HG03045 (cell line): ENCODE measurements around the gene DYNLT1.
A peak's percentile ranks its signal among the peaks of the same experiment; 100 is the strongest.
"Not testable (repeated sequence)": the region's sequence is repeated elsewhere in the genome, so short reads cannot be mapped to it uniquely, and the experiment has no call there.

Experiments used
- ATAC-seq: cut with Tn5 transposase; IDR thresholded peaks from one replicate; pipeline ENCODE4 v1.9.1; 2021; ENCODE audit warnings: mild to moderate bottlenecking, moderate library complexity; ENCODE audit not compliant: unreplicated experiment

The DYNLT1 gene

GRCh38 chr6:158663625-158664165 lies 19.2 kb upstream of the DYNLT1 start:
- no peak for ATAC-seq

- ATAC-seq = no peak
These were observed 18.5 kb upstream of the DYNLT1 start for GRCh38 chr6:158662954-158663624.

- ATAC-seq = no peak
These were observed 18.0 kb upstream of the DYNLT1 start for GRCh38 chr6:158662607-158662953.

- no peak for ATAC-seq
These were observed 16.7 kb upstream of the DYNLT1 start for GRCh38 chr6:158661156-158661685.

GRCh38 chr6:158660333-158660754 lies 15.8 kb upstream of the DYNLT1 start:
- ATAC-seq = no peak

- ATAC-seq = not testable (repeated sequence)
These were observed 12.4 kb upstream of the DYNLT1 start for GRCh38 chr6:158656986-158657385.

DNA sequence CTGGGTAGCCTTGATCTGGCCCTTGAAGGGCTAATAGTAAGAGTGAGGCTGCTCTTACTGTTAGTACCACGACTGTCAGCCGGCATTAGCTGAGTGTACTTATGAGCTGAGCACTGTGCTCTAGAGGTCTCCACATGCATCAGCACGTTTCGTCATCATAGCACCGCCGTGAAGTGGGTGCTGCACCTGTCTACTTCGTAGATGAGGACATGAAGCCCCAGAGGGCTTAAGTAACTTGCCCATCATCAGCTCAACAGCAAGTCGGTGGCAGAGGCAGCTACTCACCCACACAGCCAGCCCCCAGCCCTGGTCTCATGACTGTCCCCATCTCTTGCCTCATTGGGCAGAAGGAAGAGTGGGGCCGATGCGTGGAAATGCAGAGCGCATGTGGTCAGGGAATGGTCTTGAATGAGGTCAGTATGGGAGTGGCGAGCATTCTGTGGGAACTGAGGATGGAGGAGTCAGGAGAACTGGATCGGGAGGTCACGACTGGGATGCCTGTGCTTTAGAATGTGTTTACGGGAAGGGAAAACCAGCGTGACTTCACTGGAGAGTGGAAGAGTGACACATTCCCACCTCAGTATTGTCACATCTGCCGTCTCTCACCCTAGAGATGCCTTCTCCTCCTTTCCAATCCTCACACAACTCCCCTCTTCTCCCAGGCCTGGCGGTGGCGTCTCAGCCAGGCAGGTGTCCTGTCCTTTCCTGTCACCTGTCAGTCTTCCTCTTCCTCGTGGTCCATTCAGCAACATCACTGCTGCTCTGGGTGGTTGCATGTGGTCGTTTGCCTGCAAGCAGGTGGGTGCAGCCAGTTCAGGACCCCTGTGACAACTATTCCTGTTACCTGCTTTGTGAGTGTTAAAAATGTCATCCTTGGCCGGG lies 11.3 kb upstream of the DYNLT1 start:
- ATAC-seq = no peak

DNA sequence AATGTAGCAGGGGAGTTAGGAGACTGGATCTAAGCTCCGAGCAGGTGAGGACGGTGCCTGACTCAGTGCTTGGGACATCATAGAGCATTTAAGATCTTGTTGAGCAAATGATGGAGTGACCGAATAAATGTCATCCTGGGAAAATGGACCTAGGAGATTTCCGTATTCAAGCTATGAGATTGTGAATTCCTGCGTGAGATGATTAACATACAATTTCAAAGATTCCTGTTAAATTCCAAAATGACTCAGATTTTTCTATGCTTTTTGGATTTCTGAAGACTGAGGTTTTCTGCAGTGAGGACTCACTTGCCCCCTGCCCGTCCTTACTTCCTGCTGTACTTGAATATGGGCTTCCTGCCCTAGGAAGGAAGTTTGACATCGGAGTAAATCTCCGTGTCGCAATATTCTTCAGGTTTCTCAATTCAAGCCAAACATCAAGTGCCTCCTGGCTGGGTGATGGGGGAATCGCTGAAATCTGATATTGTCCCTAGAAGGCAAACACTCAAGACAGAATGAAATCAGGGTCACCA lies 10.5 kb upstream of the DYNLT1 start:
- no peak for ATAC-seq

DNA sequence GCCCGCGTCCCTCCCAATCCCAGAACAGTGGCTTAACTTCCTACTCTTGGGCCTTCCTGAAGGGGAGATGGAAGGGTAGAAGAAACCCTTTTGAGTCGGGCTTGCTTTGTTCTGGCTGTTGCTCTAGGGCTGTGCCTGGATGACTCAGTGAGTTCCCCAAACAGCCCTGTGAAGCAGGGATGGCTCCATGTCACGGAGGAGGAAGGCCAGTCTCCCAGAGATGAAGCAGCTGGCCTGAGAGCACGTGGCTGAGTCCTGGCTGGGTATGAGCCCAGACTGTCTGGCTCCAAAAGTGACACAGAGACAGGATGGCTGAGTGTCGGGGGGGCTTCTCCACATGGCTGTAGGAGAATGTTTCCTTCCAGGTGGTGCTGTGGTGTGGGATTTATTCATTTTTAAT lies 10.0 kb upstream of the DYNLT1 start:
- no peak for ATAC-seq

- ATAC-seq = peak; percentile 57
These were observed 9.2 kb upstream of the DYNLT1 start for GRCh38 chr6:158653577-158654354.

DNA sequence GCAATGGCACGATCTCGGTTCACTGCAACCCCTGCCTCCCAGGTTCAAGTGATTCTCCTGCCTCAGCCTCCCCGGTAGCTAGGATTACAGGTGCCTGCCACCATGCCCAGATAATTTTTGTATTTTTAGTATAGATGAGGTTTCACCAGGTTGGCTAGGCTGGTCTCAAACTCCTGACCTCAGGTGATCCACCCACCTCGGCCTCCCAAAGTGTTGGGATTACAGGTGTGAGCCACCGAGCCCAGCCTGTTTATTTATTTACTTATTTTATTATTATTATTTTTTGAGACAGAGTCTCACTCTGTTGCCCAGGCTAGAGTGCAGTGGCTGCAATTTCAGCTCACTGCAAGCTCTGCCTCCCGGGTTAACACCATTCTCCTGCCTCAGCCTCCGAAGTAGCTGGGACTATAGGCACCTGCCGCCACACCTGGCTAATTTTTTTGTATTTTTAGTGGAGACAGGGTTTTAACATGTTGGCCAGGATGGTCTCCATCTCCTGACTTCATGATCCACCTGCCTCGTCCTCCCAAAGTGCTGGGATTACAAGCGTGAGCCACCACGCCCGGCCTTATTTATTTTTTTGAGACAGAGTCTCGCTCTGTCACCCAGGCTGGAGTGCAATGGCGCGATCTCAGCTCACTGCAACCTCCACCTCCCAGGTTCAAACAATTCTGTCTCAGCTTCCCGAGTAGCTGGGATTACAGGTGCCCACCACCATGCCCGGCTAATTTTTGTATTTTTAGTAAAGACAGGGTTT lies 7.6 kb upstream of the DYNLT1 start:
- ATAC-seq = not testable (repeated sequence)

DNA sequence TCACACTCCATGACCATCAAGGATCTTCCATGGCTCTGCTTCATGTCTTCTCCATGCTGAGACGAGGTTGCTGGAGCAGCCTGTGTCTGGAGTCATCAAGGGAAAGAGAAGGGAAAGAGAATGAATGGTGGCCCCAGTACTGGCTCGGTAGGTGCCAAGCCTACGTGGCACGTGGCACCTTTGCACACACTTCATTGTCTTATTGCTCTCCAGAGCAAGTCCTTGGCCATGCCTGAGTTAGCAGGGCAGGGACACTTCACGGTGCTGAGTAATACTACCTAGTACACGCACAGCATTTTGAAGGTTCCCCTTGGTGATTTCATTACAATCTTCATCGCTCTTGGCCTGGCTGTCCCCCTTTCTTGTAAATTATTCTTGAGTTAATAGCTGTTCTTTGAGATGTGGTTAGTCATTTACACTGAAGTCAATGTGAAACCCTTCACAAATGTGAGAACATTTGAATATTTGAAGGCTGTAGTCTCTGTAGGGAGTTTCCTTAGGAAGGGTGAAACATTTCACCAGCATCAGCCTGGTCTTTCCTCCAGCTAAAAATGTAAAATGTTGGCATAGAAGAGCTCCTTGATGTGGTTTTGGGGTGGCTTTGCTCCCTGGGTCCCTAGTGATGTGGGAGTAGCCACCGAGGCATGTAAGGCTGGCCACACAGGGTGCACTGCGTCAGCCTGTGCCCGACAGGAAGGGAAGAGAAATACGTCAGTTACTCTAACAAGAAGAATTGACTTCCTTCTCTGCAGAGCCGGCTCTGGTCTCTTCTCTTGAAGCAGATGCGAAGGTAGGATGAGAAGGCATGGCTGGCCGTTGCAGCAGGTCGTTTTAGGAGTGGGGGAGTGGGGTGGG lies 5.0 kb upstream of the DYNLT1 start, which contains the start of gene SYTL3:
TSS of gene SYTL3 (plus strand) at position 766 of the 855 bp plus-strand sequence. CDS start 13,215 bp downstream, outside the sequence.
- peak; percentile 61 for ATAC-seq

DNA sequence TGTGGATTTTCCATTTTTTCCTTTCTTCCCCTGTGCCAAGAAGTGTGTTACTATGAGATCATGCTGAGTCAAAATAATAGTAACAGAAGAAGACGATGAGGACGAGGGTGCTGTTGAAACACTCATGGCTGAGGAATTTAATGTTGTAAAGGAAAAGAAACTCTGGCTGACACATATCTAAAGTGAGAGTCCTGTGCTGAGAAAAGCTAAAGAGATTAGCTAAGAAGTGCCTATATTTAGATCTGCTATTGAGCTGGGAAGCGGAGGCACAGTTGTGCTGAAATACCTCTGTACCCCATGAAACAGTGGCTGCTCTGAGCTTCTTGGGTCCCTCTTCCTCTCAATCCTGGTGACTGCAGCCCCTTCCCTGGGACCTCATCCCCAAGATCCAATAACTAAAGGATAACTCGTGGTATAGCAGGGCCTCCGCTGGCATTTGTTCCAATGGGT lies 4.2 kb upstream of the DYNLT1 start:
- ATAC-seq = peak; percentile 23

GRCh38 chr6:158647501-158647900 lies 3.0 kb upstream of the DYNLT1 start:
- ATAC-seq = no peak

GRCh38 chr6:158646023-158646910 lies 1.7 kb upstream of the DYNLT1 start:
- ATAC-seq = no peak

DNA sequence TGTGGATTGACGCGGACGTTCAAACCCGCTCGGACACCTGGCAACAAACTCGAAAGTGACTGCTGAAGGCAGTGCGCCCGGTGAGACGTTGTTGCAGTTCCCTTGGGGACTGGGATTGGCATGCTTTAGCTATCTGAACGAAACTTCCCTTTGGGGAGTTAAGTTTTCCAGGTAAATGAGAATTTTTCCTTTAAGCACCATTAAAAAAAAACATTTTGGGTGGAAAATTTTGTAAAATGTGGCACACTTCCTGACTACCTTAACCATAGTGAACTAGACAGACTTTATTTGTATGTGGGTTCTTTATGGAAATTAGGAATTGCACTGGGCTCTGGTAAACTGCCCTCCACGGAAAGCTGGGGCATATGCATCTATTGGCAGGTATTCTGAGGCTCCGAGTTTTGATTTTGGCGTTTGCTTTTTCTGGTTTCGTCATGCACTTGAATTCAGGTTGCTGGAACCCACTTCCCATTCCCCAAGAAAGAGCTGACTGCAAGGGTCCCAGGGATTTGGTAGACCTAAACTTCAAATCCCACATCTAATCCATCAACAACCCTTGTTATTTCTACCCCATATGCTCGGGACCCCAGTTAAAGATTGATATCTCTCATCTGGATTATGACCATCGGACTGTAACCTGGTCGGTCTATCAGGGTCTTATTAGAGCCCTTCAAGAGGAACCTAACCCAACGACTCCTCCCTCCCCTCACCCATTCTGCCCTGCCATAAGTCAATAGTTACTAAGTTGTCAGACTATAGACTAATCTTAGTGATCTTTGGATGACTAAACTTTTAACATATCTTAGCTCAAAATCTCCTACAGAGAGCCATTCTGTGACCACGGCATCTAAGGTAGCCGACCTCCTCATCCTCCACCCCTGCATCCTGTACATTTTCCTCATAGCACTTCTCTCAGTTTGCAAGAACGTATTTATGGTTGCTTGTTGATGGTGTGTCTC lies 800 bp upstream of the DYNLT1 start:
- ATAC-seq = no peak

DNA sequence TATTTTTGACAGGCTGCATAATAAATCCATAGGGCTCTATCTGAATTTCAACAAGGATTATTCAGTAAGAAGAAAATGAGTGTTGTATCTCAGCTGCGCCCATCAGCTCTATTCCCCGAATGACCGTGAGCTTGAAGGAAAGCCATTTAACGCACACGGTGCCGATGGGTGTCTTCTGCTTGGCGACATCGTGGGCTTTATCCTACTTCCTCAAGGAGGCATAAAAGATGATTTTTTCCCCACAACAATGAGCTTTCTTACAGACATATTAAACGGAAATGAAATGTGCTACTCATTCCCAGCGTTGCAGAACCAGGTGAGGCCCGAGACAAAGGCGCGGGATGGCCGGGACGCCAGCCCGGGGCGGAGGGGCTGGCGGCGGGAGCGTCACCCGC lies 710 bp downstream of the DYNLT1 start:
- no peak for ATAC-seq
